ENCODE data around the gene LRRC59.

- TF ChIP-seq, protein P1, sequence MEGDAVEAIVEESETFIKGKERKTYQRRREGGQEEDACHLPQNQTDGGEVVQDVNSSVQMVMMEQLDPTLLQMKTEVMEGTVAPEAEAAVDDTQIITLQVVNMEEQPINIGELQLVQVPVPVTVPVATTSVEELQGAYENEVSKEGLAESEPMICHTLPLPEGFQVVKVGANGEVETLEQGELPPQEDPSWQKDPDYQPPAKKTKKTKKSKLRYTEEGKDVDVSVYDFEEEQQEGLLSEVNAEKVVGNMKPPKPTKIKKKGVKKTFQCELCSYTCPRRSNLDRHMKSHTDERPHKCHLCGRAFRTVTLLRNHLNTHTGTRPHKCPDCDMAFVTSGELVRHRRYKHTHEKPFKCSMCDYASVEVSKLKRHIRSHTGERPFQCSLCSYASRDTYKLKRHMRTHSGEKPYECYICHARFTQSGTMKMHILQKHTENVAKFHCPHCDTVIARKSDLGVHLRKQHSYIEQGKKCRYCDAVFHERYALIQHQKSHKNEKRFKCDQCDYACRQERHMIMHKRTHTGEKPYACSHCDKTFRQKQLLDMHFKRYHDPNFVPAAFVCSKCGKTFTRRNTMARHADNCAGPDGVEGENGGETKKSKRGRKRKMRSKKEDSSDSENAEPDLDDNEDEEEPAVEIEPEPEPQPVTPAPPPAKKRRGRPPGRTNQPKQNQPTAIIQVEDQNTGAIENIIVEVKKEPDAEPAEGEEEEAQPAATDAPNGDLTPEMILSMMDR (IDR thresholded peaks at IDR 0.05; ENCODE audit: low read depth, low read length), result no peak
- TF ChIP-seq POLR2A (IDR thresholded peaks at IDR 0.05; ENCODE audit: extremely low read depth, insufficient read length), result no peak
- TF ChIP-seq MYC (IDR thresholded peaks at IDR 0.05; ENCODE audit: low read depth, low read length), result no peak
These were observed 43.0 kb upstream of the LRRC59 start for GRCh38 chr17:50440172-50440837.
